ENCODE results near the gene C12orf42. TPM values are rescaled to one million over a fixed set of nuclear protein-coding genes. Genes with fewer than 3 reads are reported as not detected.

Gene C12orf42
- total RNA-seq, 1 donor from 2014 or later, result not detected

DNA sequence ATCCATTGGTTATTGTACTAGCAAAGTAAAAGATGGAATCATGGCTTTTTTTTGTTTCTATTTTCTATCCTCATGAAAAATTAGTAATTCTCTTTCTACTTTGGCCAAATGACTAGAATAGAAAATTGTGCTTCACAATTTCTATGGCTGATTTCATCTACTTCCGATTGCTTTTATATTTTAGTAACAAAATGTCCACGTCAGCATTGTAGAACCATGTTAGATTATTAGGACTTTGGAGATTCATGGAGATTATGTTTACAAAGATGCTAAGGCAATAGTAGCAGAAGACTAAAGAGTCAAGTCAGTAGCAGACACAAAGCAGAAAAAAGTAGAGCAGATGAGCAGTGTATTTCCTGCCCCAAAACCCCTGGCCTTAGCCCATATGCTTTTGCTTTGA lies 113.6 kb downstream of the C12orf42 start:
- Histone ChIP-seq H3K36me3 (no peaks in the 10 kb centered on the region), H3K27ac (replicated peaks) (no peak overlapping the region), H3K27me3 (ENCODE audit: low read depth) (no peaks in the 10 kb centered on the region), H3K9me3 (replicated peaks) (no peaks in the 10 kb centered on the region), H3K4me3 (no peak overlapping the region), H3K4me1 (no peaks in the 10 kb centered on the region)
- intact Hi-C loops (cut with micrococcal nuclease), result no loop called here
- DNase-seq, result no peak
- TF ChIP-seq, protein P1, sequence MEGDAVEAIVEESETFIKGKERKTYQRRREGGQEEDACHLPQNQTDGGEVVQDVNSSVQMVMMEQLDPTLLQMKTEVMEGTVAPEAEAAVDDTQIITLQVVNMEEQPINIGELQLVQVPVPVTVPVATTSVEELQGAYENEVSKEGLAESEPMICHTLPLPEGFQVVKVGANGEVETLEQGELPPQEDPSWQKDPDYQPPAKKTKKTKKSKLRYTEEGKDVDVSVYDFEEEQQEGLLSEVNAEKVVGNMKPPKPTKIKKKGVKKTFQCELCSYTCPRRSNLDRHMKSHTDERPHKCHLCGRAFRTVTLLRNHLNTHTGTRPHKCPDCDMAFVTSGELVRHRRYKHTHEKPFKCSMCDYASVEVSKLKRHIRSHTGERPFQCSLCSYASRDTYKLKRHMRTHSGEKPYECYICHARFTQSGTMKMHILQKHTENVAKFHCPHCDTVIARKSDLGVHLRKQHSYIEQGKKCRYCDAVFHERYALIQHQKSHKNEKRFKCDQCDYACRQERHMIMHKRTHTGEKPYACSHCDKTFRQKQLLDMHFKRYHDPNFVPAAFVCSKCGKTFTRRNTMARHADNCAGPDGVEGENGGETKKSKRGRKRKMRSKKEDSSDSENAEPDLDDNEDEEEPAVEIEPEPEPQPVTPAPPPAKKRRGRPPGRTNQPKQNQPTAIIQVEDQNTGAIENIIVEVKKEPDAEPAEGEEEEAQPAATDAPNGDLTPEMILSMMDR (IDR thresholded peaks at IDR 0.05; ENCODE audit: borderline replicate concordance), result no peak

DNA sequence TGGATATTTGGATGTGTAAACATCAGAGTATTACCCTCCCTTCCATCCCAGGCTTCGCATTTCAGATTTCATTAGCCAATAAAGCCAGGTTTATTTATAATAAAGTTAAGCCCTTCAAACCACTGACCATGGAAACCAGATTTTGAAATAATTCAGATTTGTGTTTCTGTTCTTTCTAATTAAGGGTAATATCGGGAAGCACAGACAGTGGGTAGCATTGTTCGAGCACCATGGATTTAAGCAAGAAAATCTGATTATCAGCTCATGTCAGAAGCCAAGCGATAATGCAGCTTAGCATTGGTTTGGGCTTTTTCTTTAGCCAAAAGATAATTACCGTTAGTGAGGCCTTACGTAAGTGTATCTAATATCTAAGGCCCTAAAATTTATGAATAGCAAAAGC lies 116.1 kb downstream of the C12orf42 start:
- intact Hi-C loops (cut with micrococcal nuclease), result no loop called here
- TF ChIP-seq, protein P1 (IDR thresholded peaks at IDR 0.05; ENCODE audit: borderline replicate concordance), result no peak
- H3K4me1 ChIP-seq, result no peaks in the 10 kb centered on the region
- no peak overlapping the region for H3K27ac ChIP-seq (replicated peaks)
- H3K4me3 ChIP-seq, result no peak overlapping the region
- DNase-seq, result no peak
- H3K9me3 ChIP-seq (replicated peaks), result no peaks in the 10 kb centered on the region
- no peaks in the 10 kb centered on the region for H3K27me3 ChIP-seq (ENCODE audit: low read depth)
- no peaks in the 10 kb centered on the region for H3K36me3 ChIP-seq

GRCh38 chr12:103373088-103373523 lies 122.7 kb downstream of the C12orf42 start:
- peaks cover 12% of the 10 kb centered on the region for H3K9me3 ChIP-seq (replicated peaks)
- H3K4me1 ChIP-seq, result no peaks in the 10 kb centered on the region
- H3K36me3 ChIP-seq, result no peaks in the 10 kb centered on the region
- no peak overlapping the region for H3K27ac ChIP-seq (replicated peaks)
- no peaks in the 10 kb centered on the region for H3K27me3 ChIP-seq (ENCODE audit: low read depth)
- no peak overlapping the region for H3K4me3 ChIP-seq
- TF ChIP-seq, protein P1 (IDR thresholded peaks at IDR 0.05; ENCODE audit: borderline replicate concordance), result no peak
- no peak for DNase-seq
- intact Hi-C loops (cut with micrococcal nuclease), result no loop called here

- intact Hi-C loops (cut with micrococcal nuclease), result no loop called here
- H3K27ac ChIP-seq (replicated peaks), result no peak overlapping the region
- TF ChIP-seq, protein P1 (IDR thresholded peaks at IDR 0.05; ENCODE audit: borderline replicate concordance), result no peak
- H3K27me3 ChIP-seq (ENCODE audit: low read depth), result no peaks in the 10 kb centered on the region
- H3K4me3 ChIP-seq, result no peak overlapping the region
- H3K4me1 ChIP-seq, result no peaks in the 10 kb centered on the region
- H3K36me3 ChIP-seq, result no peaks in the 10 kb centered on the region
- peaks cover 29% of the 10 kb centered on the region for H3K9me3 ChIP-seq (replicated peaks)
- DNase-seq, result no peak
These were observed 125.8 kb downstream of the C12orf42 start for GRCh38 chr12:103369929-103370328.

DNA sequence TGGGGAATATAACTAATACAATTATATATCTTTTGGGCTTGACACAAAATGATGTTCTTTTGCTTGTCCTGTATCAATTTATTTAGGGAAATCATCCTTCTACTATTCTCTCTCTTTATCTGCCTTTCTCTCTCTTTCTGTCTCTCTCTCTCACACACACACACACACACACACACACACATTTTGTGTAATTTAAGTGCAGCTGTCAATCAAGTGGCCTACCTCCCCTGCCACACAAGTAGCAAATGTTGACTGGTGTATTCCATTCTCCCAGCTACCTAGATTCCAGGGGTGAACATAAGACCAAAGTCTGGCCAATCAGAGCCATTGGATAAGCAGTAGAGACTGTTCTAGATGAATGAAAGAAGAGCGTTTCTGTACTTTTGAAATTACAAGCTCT lies 127.6 kb downstream of the C12orf42 start:
- TF ChIP-seq, protein P1 (IDR thresholded peaks at IDR 0.05; ENCODE audit: borderline replicate concordance), result no peak
- peaks cover 43% of the 10 kb centered on the region for H3K9me3 ChIP-seq (replicated peaks)
- intact Hi-C loops (cut with micrococcal nuclease), result no loop called here

DNA sequence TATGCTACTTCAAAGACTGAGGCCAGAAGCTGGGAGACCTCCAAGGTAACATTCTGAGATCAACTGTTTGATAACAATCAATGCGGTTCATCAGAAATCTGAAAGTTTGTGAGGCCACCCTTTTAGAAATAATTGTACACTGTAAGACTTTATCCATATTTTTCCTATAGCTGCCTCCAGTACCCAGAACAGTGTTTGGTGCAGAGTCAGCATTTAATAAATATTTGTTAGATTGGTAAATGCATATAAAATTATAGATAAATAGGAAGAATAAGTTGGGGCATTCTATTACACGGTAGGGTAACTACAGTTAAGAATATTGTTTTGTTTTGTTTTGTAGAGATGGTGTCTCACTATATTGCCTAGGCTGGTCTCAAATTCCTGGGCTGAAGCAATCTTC lies 141.4 kb downstream of the C12orf42 start:
- TF ChIP-seq, protein P1 (IDR thresholded peaks at IDR 0.05; ENCODE audit: borderline replicate concordance), result no peak
- no peaks in the 10 kb centered on the region for H3K27me3 ChIP-seq (ENCODE audit: low read depth)
- intact Hi-C loops (cut with micrococcal nuclease), result no loop called here
- no peak for DNase-seq
- no peaks in the 10 kb centered on the region for H3K36me3 ChIP-seq
- H3K9me3 ChIP-seq (replicated peaks), result no peaks in the 10 kb centered on the region
- H3K27ac ChIP-seq (replicated peaks), result no peak overlapping the region
- no peak overlapping the region for H3K4me3 ChIP-seq
- H3K4me1 ChIP-seq, result no peaks in the 10 kb centered on the region

More for the DNA sequence above, 127.6 kb downstream of the C12orf42 start:
- no peaks in the 10 kb centered on the region for H3K4me1 ChIP-seq
- H3K27me3 ChIP-seq (ENCODE audit: low read depth), result no peaks in the 10 kb centered on the region
- H3K27ac ChIP-seq (replicated peaks), result no peak overlapping the region
- DNase-seq, result no peak
- H3K4me3 ChIP-seq, result no peak overlapping the region
- H3K36me3 ChIP-seq, result no peaks in the 10 kb centered on the region
